Stimulated activated CD4-positive, alpha-beta T cell treated with anti-CD3 and anti-CD28 coated beads, Interleukin-15, amount 100 ng/mL, for 48 hours (primary cell): ENCODE measurements around the gene MTA3.
"Not testable (repeated sequence)": the region's sequence is repeated elsewhere in the genome, so short reads cannot be mapped to it uniquely, and the experiment has no call there.

Experiments
- DNase-seq, 2 donors: peaks; one replicate each; pipeline ENCODE4 v3.0.0-alpha.2; 2020; ENCODE audit warnings: low read depth in 2 of 2

Gene MTA3

DNA sequence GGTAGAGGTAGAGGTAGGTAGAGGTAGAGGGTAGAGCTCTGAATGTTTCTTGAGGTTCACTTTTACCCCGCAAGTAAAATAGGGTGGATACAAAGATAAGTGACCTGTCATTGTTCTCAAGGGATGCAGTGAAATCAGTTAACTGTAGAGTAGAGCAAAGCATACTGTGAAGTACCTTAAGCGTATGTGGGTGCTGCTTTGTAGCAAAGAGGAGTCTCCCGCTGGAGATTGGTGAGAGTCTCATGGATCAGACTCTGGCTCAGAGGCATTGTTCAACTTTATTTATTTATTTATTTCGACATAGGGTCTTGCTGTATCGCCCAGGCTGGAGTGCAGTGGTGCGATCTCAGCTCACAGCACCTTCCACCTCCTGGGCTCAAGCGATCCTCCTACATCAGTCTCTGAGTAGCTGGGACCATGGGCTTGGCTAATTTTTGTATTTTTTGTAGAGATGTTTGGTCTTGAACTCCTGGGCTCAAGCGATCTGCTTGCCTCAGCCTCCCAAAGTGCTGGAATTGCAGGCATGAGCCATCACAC lies 38.7 kb downstream of the MTA3 start:
- DNase-seq = no peak

DNA sequence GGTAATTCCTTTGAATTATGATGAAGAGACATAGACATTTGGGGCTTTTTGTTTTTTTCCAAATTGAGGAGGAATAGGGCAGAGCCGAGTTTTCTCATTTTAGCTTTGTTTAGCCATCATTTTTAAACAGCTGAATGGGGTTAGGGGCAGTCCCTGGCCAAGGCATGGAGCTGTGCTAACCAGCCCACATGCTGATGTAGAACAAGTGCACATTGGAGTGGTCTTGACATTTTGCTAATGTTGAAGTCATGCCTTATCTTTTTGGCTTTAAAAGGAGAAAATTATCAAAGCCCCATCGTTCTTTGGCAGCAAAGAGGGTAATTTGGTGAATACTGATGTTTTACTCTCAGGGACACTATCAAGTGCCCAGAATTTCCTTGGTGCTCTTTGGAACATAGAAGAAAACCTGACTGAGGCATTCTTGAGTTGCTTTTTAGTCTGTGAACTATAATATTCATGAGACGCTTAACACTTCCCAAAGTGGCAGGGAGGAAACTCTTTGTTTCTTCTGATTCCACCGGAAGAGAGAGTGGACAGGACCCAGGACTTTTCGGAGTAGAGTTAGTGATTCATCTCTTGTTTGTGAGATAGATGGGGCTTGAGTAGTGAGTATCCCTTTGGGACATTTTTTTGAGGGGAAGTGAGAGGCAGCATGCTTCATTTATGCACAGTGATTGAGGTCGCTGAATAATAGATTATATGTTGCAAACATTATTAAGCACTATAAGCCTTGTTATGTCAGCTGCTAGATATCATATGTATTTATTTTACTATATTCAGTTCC lies 45.0 kb downstream of the MTA3 start:
- DNase-seq = no peak

GRCh38 chr2:42614838-42615237 lies 46.4 kb downstream of the MTA3 start:
- DNase-seq = no peak

DNA sequence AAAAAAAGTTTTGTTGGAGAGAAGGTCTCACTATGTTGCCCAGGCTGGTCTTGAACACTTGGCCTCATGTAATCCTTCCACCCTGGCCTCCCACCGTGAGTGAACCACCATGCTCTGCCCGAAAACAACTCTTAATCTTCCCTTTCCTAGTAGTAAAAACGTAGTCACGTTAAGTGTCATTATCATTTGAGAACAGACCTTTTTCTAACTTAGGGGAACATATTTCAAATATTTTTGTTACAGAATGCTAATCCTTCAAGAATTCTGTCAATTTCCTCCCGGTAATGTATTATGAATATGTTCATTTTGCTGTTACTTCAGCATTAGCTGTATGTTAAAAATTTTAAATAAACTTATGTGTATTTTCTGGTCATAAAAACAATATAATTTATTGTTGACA lies 49.7 kb downstream of the MTA3 start:
- no peak for DNase-seq

GRCh38 chr2:42618972-42619371 lies 50.5 kb downstream of the MTA3 start:
- DNase-seq = no peak

- not testable (repeated sequence) for DNase-seq
These were observed 53.2 kb downstream of the MTA3 start for GRCh38 chr2:42621626-42622025.

GRCh38 chr2:42622943-42623676 lies 54.7 kb downstream of the MTA3 start:
- no peak for DNase-seq

GRCh38 chr2:42624047-42624446 lies 55.6 kb downstream of the MTA3 start:
- DNase-seq = no peak

DNA sequence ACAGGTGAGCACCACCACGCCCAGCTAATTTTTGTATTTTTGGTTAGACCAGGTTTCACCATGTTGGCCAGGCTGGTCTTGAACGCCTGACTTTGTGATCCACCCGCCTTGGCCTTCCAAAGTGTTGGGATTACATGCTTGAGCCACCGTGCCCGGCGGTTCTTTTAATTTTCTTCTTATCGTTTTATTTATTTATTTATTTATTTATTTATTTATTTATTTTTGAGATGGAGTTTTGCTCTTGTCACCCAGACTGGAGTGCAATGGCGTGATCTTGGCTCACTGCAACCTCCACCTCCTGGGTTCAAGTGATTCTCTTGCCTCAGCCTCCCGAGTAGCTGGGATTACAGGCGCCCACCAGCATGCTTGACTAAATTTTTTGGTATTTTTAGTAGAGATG lies 59.6 kb downstream of the MTA3 start:
- not testable (repeated sequence) for DNase-seq

DNA sequence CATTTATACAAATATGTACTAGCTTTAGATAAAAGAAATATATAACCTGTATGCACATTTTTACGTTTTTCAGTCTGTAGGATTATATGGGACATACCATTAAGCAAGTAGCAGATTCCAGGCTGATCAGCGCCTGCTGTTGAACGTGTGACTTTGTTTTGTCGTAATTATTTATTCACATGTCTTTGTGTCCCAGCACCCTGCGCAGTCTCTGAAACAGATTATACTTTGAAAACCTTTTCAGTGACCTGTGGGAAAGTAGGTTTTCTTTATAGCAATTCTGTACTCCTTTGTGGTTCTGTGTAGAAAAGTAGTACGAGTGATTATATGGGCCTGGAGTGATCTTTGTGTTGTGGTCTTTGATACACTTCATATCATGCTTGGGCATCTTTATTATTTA lies 68.5 kb downstream of the MTA3 start:
- no peak for DNase-seq

DNA sequence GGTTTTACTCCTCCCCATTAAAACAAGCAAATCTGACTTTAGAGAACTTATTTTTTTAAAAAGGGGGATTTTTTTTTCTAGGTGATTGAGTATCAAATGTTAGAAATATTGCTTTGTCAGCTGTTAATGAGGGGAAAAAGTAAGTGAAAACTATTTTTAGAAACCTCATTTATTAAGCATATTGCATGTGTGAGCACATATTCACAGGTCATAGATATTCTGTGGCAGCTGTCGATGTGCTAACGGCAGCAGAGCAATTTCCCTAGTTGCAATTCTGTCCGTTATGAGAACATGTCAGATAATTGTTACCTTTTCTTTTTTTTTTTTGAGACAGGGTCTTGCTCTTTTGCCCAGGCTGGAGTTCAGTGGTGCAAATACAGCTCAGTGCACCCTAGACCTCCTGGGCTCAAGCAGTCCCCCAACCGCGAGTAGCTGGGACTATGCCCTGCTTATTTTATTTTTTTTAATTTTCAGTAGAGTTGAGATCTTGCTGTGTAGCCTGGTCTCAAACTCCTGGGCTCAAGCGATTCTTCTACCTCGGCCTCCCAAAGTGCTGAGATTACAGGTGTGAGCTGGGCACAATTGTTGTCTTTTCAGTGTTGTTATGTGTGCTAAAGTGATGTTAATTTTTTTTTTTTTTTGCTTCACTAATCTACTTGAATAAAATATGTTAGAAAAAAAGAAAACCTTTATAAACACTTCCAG lies 69.8 kb downstream of the MTA3 start:
- no peak for DNase-seq

DNA sequence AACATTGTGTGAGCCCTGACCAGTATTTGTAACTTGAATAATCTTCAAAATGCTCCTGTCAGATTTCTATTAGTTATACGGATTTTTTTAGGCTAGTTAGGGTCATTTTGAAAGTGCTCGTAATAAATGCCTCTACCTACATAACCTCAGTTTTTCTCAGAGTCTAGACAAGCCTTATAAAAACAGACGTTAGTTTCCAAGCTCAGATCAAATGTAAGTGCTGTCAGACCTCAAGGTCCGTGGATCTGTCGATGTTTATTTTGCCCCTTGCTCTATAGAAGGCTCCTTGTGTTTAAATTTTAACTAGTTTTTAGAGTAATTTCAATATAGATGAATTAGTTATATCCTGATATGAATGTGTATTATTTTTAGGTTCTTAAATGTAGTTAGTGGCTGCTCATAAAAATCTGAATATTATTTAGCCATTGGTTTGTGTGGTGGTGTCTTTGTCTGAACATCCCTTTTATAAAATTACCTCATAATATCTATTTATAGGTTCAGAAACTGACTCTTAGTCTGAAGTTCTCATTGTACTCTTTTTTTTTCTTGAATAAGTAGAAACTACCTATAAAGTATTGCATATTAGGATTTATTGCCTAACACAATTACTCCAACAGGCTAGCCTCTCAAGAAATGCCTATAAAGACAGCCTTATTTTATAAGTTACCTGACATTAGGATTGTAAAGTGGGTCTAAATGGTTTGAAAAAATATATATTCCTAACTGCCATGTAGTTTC lies 71.1 kb downstream of the MTA3 start:
- DNase-seq = no peak

GRCh38 chr2:42640261-42640660 lies 71.8 kb downstream of the MTA3 start:
- no peak for DNase-seq

GRCh38 chr2:42642371-42642770 lies 73.9 kb downstream of the MTA3 start:
- DNase-seq = not testable (repeated sequence)

GRCh38 chr2:42645551-42645950 lies 77.1 kb downstream of the MTA3 start:
- no peak for DNase-seq

DNA sequence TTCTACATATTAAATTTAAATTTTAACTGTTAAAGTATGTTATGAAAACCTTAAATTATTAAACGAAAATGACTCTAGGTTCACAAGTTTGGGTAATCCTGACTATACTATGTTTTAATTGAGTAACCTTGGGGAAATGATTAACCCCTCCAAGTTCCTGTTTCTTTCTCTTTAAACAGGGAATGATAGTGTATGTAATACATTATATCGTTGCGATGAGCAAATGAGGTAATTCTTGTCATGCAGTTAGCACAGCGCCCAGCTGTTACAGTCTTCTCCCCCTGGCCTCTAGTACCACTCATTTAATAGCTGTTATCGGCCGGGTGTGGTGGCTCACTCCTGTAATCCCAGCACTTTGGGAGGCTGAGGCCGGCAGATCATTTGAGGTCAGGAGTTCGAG lies 80.4 kb downstream of the MTA3 start:
- DNase-seq = no peak

DNA sequence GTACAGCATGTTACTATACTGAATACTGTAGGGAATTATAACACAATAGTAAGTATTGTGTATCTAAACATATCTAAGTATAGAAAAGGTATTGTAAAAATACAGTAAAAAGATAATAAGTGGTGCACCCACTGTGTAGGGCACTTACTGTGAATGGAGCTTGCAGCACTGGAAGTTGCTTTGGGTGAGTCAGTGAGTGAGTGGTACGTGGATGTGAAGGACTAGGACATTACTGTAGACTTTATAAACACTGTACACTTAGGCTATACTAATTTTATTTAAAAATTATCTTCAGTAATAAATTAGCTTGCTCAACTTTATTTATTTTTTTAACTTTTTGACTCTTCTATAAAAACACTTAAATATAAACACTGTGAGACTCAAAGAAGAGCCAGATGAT lies 82.6 kb downstream of the MTA3 start:
- DNase-seq = no peak

DNA sequence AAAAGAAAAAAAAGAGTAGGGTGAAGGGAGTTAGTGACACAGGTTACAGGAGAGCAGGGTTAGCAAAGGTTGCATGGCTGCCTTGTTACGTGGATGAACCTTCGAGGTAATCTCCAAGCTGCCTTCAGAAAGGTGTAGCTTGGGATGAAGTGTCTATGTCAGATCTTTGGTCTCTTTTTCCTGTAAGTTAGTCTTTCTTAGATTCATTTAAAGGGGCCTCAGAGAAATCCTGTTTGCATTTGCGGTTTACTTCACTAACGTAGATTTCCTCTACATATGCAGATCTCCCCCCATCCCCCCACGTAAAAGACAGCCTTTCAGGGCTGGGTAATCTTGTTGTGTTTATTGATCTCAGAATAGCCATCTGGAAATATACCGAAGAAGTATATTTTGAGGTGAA lies 83.7 kb downstream of the MTA3 start:
- DNase-seq = no peak

GRCh38 chr2:42653039-42653438 lies 84.6 kb downstream of the MTA3 start:
- no peak for DNase-seq

DNA sequence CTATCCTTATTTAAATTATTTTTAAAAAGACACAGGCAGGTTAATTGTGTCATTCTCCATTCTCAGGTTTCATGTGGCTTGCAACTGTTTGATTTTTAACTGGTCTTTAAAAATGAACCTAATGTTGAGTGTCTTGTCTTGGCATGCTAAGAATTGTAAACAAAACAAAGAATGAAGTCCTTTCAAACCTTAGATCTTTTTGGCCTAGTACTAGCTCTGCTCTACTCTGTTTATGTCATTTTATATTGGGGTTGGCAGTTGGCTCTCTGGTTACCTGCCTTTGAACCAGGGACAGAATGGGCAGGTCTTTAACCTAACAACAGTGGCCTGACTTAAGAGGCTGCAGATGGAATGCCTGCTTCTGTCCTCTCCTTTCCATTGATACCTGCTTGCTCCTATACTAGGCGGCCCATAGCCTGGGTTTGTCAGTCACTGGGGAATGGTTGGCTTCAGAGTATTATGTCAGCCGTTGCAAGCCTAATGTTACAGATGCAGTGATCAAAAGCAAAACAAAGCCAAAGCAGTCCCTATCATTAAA lies 85.5 kb downstream of the MTA3 start:
- DNase-seq = no peak

GRCh38 chr2:42658306-42658705 lies 89.9 kb downstream of the MTA3 start:
- no peak for DNase-seq

- DNase-seq = no peak
These were observed 91.2 kb downstream of the MTA3 start for GRCh38 chr2:42659609-42660008.
